RWPE1 (cell line): ENCODE data around the gene PIK3R2.
A peak's percentile ranks its signal among the peaks of the same experiment; 100 is the strongest.
"Not testable (repeated sequence)": the region's sequence is repeated elsewhere in the genome, so short reads cannot be mapped to it uniquely, and the experiment has no call there.

Experiments used
- CTCF ChIA-PET: fragments of 350-600 bp; sonication (Branson Sonifier 250); formaldehyde crosslinking; extraction: SDS; loops from one replicate; lab custom pipeline; 2021; lab: Yijun Ruan, JAX
- POLR2A ChIA-PET: fragments of 400-600 bp; formaldehyde crosslinking; extraction: SDS; loops from one replicate; lab custom pipeline; 2020; ENCODE audit warnings: antibody characterized with exemption; ENCODE audit not compliant: low non-redundant PET; lab: Yijun Ruan, JAX
- DNase-seq: peaks from one replicate; pipeline ENCODE4 v3.0.0; 2012; ENCODE audit warnings: low spot score
- H3K27ac ChIP-seq: fragments of 450-650 bp; 2 replicates; pipeline ENCODE4 v1.5.1; 2017
- CTCF ChIP-seq: fragments of 450-650 bp; conservative IDR thresholded peaks from 2 replicates; pipeline ENCODE4 v1.5.1; 2017; ENCODE audit warnings: low read depth, mild to moderate bottlenecking

The PIK3R2 gene

GRCh38 chr19:18204394-18205199 is 51.6 kb downstream of the PIK3R2 start:
- peak; percentile 73 for DNase-seq
- ChIA-PET CTCF (interaction anchor here (0.6 to 2.6 kb wide), 5 partner anchors 12 to 206 kb away, joined by 3 to 13 read pairs (median 4); no protein-coding TSS in a partner anchor), POLR2A (interaction anchor here (0.9 to 1.0 kb wide), 2 partner anchors 12 to 96 kb away, joined by 3 read pairs; partner anchors contain the start of gene MPV17L2)
- peak overlapping the region; percentile 92 for H3K27ac ChIP-seq
- TF ChIP-seq CTCF: no peak

GRCh38 chr19:18205200-18205892 is 52.4 kb downstream of the PIK3R2 start:
- DNase-seq: peak; percentile 59
- no peak for TF ChIP-seq CTCF
- ChIA-PET POLR2A (interaction anchor here (0.9 kb wide), 1 partner anchor 96 kb away, joined by 3 read pairs; no protein-coding TSS in a partner anchor), CTCF (interaction anchor here (0.6 to 2.6 kb wide), 3 partner anchors 13 to 47 kb away, joined by 3 to 13 read pairs (median 5); no protein-coding TSS in a partner anchor)
- H3K27ac ChIP-seq: peak overlapping the region; percentile 92

GRCh38 chr19:18206018-18206417 is 53.1 kb downstream of the PIK3R2 start:
- CTCF ChIA-PET: interaction anchor here (0.6 to 2.6 kb wide), 3 partner anchors 14 to 46 kb away, joined by 3 to 13 read pairs (median 5); no protein-coding TSS in a partner anchor
- POLR2A ChIA-PET: interaction anchor here (0.9 kb wide), 1 partner anchor 97 kb away, joined by 3 read pairs; no protein-coding TSS in a partner anchor
- DNase-seq: no peak
- peak overlapping the region; percentile 92 for H3K27ac ChIP-seq
- TF ChIP-seq CTCF: no peak

- DNase-seq: no peak
- ChIA-PET CTCF (interaction anchor here (0.5 to 1.3 kb wide), 11 partner anchors 12 to 1065 kb away, joined by 3 to 14 read pairs (median 4); partner anchors contain the start of gene TM6SF2), POLR2A (no interaction called here)
- no peak overlapping the region for H3K27ac ChIP-seq
- TF ChIP-seq CTCF: peak; percentile 75
Observed at GRCh38 chr19:18208098-18208951, 55.4 kb downstream of the PIK3R2 start.

- H3K27ac ChIP-seq, DNase-seq, POLR2A ChIA-PET: not testable (repeated sequence)
- CTCF ChIA-PET: interaction anchor here (1.5 kb wide), 2 partner anchors 42 to 43 kb away, joined by 4 to 14 read pairs; no protein-coding TSS in a partner anchor
Observed at GRCh38 chr19:18209912-18210311, 56.9 kb downstream of the PIK3R2 start.

GRCh38 chr19:18211683-18212082 is 58.7 kb downstream of the PIK3R2 start:
- no peak for DNase-seq
- CTCF ChIA-PET: interaction anchor here (0.6 to 0.7 kb wide), 2 partner anchors 41 to 177 kb away, joined by 3 to 5 read pairs; no protein-coding TSS in a partner anchor
- H3K27ac ChIP-seq: no peak overlapping the region
- TF ChIP-seq CTCF: no peak
- POLR2A ChIA-PET: no interaction called here
